NCI-H128 (cell line): ENCODE measurements around the gene CCDC196.
"Not testable (repeated sequence)": the region's sequence is repeated elsewhere in the genome, so short reads cannot be mapped to it uniquely, and the experiment has no call there.

Source experiments
- DNase-seq: peaks from one replicate; lab custom pipeline; 2025; ENCODE audit not compliant: unreplicated experiment; lab: John Stamatoyannopoulos, UW

Gene CCDC196

DNA sequence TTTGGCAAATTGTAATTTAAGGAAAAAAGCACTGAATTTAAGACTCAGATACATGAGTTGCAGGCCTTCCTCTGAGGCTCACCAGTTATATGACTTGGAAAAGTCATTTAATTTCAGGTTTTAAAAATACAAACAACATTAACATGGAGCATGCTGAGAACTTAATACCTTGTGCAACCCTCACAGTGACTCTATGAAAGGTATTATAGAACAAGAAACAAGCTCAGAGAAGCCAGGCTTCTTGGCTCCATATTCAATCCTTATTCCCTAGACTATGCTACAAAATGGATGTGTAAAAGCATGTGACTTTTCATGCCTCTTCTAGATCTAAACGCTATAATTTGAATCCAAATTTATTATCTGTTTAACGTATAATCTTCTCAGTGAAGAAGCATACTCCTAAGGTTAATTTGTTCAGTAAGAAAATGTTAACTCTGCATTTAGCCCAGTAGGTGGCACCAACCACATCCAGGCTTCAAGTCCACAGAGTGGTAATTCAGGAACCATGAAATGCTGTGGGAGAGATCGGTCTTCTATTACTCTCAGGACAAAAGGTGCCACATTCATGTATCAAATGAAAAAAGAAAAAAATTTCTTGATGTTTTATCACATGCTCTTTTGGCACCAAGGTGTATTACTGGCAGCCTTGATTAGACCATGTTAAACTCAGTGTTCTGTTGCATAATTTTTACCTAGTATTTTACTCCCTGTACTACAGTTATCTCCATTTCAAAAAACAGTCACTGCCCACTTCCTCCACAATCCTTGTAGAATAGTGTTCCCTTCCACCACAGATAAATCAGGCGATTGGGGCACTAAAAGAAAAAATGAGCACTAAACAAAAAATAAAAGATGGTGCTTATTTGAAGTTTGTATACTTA lies 9.3 kb downstream of the CCDC196 start:
- no peak for DNase-seq

DNA sequence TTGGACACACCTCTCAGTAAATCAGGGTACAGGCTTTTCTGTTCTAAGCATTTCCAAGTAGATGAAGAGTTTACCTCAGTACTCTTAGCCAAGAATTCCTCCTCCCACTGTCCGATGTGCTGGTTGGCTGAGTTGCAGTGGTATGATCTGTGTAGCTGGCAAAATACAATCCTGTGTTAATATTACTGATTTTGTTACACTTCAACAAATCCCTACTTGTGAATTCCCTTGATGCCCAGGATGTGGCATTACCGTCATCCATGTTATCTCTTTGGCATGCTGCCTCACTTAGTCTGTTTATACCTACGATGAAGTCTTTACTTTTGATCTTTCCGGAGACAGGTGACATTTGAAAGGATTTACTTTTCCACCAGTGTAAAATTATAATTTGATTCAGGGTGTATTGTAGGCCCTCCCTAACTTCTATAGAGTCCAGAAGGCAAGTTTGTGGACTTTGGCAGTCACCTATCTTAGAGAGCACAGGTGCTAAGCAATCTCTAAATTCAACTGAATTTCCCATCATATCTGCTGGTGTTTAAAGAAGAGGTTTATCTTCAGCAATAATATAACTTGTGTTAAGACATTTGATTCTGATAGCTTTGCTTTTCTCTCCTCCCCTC lies 10.1 kb downstream of the CCDC196 start:
- no peak for DNase-seq

DNA sequence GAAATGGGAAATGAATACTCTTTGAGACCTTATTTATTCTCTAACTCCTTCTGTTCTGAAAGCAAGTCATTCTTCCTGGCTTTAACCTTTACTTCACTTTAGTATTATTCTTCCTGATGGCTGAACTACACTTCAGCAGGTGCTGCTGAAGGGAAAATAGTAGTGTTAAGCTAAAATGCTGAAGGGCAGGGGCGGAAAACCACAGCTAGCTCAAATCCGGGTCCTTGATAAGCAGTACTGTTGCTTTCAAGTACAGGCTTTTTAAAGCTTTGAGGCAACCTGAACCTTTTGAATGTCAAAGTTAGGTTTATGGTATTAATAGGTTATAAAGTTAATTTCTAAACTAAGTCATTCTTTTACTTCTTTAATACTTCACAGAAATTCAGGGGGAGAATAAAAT lies 10.7 kb downstream of the CCDC196 start:
- DNase-seq = no peak

DNA sequence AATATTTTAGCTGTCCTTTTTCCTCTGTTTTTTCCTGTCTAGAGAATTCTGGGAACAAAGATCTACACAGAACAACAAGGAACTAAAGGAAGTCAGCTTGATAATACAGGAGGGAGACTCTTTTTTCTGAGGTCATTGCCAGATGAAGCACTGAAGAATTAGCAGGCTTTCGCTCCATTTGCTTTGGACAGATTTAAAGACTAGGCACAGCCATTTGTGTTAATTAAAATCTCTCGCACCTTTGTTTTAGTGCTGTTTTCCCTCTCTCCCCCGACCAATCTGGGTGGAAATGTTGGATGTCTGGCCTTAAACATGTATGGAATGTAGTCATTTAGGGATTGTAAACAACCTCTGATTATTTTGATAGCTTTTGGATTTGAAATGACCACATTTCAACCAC lies 12.1 kb downstream of the CCDC196 start:
- DNase-seq = no peak

- DNase-seq = no peak
Measured at GRCh38 chr14:66501592-66501991, 15.4 kb downstream of the CCDC196 start.

GRCh38 chr14:66502836-66503235 lies 16.7 kb downstream of the CCDC196 start:
- DNase-seq = not testable (repeated sequence)

DNA sequence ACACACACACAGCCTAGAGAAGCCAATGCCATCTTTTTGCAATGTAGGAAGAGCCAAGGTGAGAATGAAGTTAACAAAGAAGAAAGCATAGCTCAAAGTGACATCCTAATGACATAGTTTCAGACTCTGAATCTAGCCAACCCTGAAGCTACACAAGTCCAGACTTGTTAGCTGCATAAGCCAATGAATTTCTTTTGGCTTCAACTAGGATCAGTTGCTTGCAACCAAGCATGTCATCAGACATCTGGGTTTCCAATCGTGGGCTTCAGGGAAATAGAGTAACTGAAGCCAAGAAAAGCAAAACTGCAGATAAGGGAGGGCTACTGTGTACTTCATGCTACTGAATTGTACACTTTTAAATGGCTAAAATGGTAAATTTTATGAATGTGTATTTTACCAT lies 17.4 kb downstream of the CCDC196 start:
- DNase-seq = no peak

- DNase-seq = no peak
Measured at GRCh38 chr14:66507181-66507721, 21.1 kb downstream of the CCDC196 start.

GRCh38 chr14:66507722-66508546 lies 21.8 kb downstream of the CCDC196 start, which contains the start of gene GPHN:
TSS of gene GPHN (plus strand) at chr14:66508147.
- DNase-seq = peak; percentile 93

- DNase-seq = no peak
Measured at GRCh38 chr14:66508547-66508845, 22.3 kb downstream of the CCDC196 start.

GRCh38 chr14:66508846-66509621 lies 22.9 kb downstream of the CCDC196 start:
- no peak for DNase-seq

GRCh38 chr14:66509874-66510273 lies 23.7 kb downstream of the CCDC196 start:
- DNase-seq = no peak

- no peak for DNase-seq
Measured at GRCh38 chr14:66511849-66512248, 25.7 kb downstream of the CCDC196 start.

- DNase-seq = no peak
Measured at GRCh38 chr14:66514213-66514612, 28.0 kb downstream of the CCDC196 start.

DNA sequence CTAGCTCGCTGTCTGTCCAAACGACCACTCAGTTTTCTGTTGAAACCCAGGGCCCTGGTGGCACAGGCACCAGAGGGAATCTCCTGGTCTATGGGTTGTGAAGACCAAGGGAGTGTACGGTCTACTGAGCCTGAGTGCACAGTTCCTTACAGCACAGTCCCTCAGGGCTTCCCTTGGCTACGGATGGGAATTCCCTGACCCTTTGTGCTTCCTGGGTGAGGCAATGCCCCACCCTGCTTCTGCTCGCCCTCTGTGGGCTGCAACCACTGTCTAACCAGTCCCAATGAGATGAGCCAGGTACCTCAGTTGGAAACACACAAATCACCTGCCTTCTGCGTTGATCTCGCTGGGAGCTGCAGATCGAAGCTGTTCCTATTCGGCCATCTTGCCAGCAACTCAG lies 44.4 kb downstream of the CCDC196 start:
- DNase-seq = no peak

DNA sequence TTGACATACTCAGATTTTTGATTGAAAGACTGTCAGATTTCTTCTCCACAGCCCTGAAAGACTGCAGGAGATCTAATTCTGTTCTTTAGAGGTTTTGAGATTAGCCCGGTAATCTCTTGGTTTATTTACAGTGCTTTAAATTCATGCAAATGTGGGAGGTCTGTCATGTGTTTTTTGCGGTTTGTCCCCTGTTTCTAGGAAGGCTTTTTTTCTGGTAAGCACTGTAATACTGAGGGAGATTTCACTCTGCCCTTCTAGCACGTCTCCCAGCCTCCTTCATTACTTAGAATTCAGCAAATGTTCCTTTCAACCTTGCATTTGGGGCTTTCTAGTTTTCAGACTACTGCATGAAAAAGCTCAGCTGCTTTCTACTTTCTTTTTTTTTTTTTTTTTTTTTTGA lies 52.9 kb downstream of the CCDC196 start:
- DNase-seq = no peak

GRCh38 chr14:66540038-66540437 lies 53.9 kb downstream of the CCDC196 start:
- DNase-seq = no peak

- no peak for DNase-seq
Measured at GRCh38 chr14:66541627-66542026, 55.5 kb downstream of the CCDC196 start.

DNA sequence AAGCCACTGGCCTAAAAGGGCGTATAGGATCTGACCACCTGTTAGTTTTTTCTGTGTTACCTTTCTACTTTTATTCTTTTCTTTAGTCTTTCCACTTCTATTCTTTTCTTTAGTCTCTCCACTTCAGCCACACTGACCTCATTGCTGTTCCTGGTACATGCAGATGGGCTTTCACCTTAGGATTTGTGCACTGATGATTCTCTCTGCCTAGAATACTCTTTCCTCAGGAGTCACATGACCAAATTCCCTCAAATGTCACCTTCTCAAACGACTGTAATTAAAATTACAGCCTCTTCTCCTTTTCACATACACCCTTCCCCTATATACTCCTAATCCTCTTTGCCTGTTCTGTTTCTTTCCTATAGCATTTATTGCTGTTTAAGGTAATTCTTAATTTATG lies 57.8 kb downstream of the CCDC196 start:
- no peak for DNase-seq

DNA sequence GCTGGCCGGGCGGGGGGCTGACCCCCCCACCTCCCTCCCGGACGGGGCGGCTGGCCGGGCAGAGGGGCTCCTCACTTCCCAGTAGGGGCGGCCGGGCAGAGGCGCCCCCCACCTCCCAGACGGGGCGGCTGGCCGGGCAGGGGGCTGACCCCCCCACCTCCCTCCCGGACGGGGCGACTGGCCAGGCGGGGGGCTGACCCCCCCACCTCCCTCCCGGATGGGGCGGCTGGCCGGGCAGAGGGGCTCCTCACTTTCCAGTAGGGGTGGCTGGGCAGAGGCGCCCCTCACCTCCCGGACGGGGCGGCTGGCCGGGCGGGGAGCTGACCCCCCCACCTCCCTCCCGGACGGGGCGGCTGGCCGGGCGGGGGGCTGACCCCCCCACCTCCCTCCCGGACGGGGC lies 59.0 kb downstream of the CCDC196 start:
- not testable (repeated sequence) for DNase-seq

- DNase-seq = not testable (repeated sequence)
Measured at GRCh38 chr14:66545751-66546150, 59.6 kb downstream of the CCDC196 start.
